Stimulated activated naive CD8-positive, alpha-beta T cell treated with anti-CD3 and anti-CD28 coated beads, Interleukin-15, amount 100 ng/mL, for 72 hours (primary cell): ENCODE measurements around the gene SUB1.
A peak's percentile ranks its signal among the peaks of the same experiment; 100 is the strongest.

Source experiments
- ATAC-seq: fragments of 150-1000 bp; cut with Tn5 transposase; 2 replicates; pipeline ENCODE4 v1.10.0; 2021; ENCODE audit warnings: mild to moderate bottlenecking, moderate library complexity
- DNase-seq, 2 donors: peaks; one replicate each; pipeline ENCODE4 v3.0.0; 2021 to 2022
- H3K27ac Mint-ChIP-seq, 2 donors: one replicate each; pipeline ENCODE4 v1.8.0; 2022; ENCODE audit warnings: mild to moderate bottlenecking in 2 of 2, mixed read lengths in 2 of 2, moderate library complexity in 2 of 2
- H3K27me3 Mint-ChIP-seq: one replicate; pipeline ENCODE4 v1.8.0; 2022; ENCODE audit warnings: mixed read lengths
- H3K4me1 Mint-ChIP-seq: one replicate; pipeline ENCODE4 v1.8.0; 2022; ENCODE audit warnings: mild to moderate bottlenecking, mixed read lengths
- H3K4me3 Mint-ChIP-seq, 2 donors: one replicate each; pipeline ENCODE4 v1.8.0; 2022; ENCODE audit warnings: mild to moderate bottlenecking in 2 of 2, mixed read lengths in 2 of 2, moderate library complexity in 1 of 2
- H3K9me3 Mint-ChIP-seq, 2 donors: one replicate each; pipeline ENCODE4 v1.8.0; 2022; ENCODE audit warnings: mixed read lengths in 2 of 2

Gene SUB1

GRCh38 chr5:32583582-32584232 is 1.6 kb upstream of the SUB1 start:
- H3K9me3 Mint-ChIP-seq, result no peaks in the 10 kb centered on the region
- DNase-seq, result no peak
- no peak for ATAC-seq
- H3K27ac Mint-ChIP-seq, result no peak overlapping the region
- peaks cover 9% of the 10 kb centered on the region for H3K27me3 Mint-ChIP-seq
- peaks cover 51% of the 10 kb centered on the region for H3K4me1 Mint-ChIP-seq
- no peak overlapping the region for H3K4me3 Mint-ChIP-seq

- no peaks in the 10 kb centered on the region for H3K9me3 Mint-ChIP-seq
- ATAC-seq (no peak), DNase-seq (no peak)
- H3K27ac Mint-ChIP-seq, result no peak overlapping the region
- H3K4me1 Mint-ChIP-seq, result peaks cover 58% of the 10 kb centered on the region
- H3K4me3 Mint-ChIP-seq, result no peak overlapping the region
- peaks cover 9% of the 10 kb centered on the region for H3K27me3 Mint-ChIP-seq
These were observed 711 bp upstream of the SUB1 start for GRCh38 chr5:32584646-32585045.

- no peaks in the 10 kb centered on the region for H3K9me3 Mint-ChIP-seq
- no peak for ATAC-seq
- peaks cover 59% of the 10 kb centered on the region for H3K4me1 Mint-ChIP-seq
- peaks cover 9% of the 10 kb centered on the region for H3K27me3 Mint-ChIP-seq
- peak overlapping the region; percentile 97 to 98 for H3K27ac Mint-ChIP-seq
- H3K4me3 Mint-ChIP-seq, result peak overlapping the region; percentile 90 to 96
- no peak for DNase-seq
These were observed 273 bp upstream of the SUB1 start for GRCh38 chr5:32585122-32585445.

GRCh38 chr5:32586276-32586599 is 881 bp downstream of the SUB1 start:
- Mint-ChIP-seq H3K27ac (peak overlapping the region; percentile 97 to 98), H3K4me1 (peaks cover 59% of the 10 kb centered on the region), H3K27me3 (peaks cover 4% of the 10 kb centered on the region), H3K4me3 (peak overlapping the region; percentile 90 to 96), H3K9me3 (no peaks in the 10 kb centered on the region)
- ATAC-seq (no peak), DNase-seq (no peak)

GRCh38 chr5:32587067-32587551 is 1.8 kb downstream of the SUB1 start:
- Mint-ChIP-seq H3K27ac (peak overlapping the region; percentile 97 to 98), H3K9me3 (no peaks in the 10 kb centered on the region), H3K4me3 (peak overlapping the region; percentile 90 to 96), H3K4me1 (peaks cover 63% of the 10 kb centered on the region), H3K27me3 (no peaks in the 10 kb centered on the region)
- DNase-seq (no peak), ATAC-seq (no peak)

- DNase-seq (no peak), ATAC-seq (no peak)
- peaks cover 62% of the 10 kb centered on the region for H3K4me1 Mint-ChIP-seq
- no peaks in the 10 kb centered on the region for H3K27me3 Mint-ChIP-seq
- no peak overlapping the region for H3K4me3 Mint-ChIP-seq
- H3K27ac Mint-ChIP-seq, result no peak overlapping the region
- no peaks in the 10 kb centered on the region for H3K9me3 Mint-ChIP-seq
These were observed 4.1 kb downstream of the SUB1 start for GRCh38 chr5:32589416-32589815.

GRCh38 chr5:32589942-32590869 is 4.8 kb downstream of the SUB1 start:
- Mint-ChIP-seq H3K9me3 (no peaks in the 10 kb centered on the region), H3K27ac (no peak overlapping the region), H3K27me3 (no peaks in the 10 kb centered on the region), H3K4me3 (no peak overlapping the region), H3K4me1 (peaks cover 59% of the 10 kb centered on the region)
- DNase-seq (peak in 1 of 2 donors; percentile 38), ATAC-seq (no peak)

GRCh38 chr5:32595118-32595517 is 9.8 kb downstream of the SUB1 start:
- Mint-ChIP-seq H3K9me3 (no peaks in the 10 kb centered on the region), H3K27me3 (no peaks in the 10 kb centered on the region), H3K4me1 (peaks cover 67% of the 10 kb centered on the region), H3K27ac (peak overlapping the region in 1 of 2 donors; percentile 88), H3K4me3 (peak overlapping the region in 1 of 2 donors; percentile 1)
- no peak for DNase-seq
- peak; percentile 90 for ATAC-seq

GRCh38 chr5:32597041-32597629 is 11.8 kb downstream of the SUB1 start:
- no peaks in the 10 kb centered on the region for H3K9me3 Mint-ChIP-seq
- H3K27ac Mint-ChIP-seq, result peak overlapping the region in 1 of 2 donors; percentile 65
- H3K4me1 Mint-ChIP-seq, result peaks cover 70% of the 10 kb centered on the region
- ATAC-seq (no peak), DNase-seq (no peak)
- no peaks in the 10 kb centered on the region for H3K27me3 Mint-ChIP-seq
- no peak overlapping the region for H3K4me3 Mint-ChIP-seq

GRCh38 chr5:32598260-32598937 is 13.0 kb downstream of the SUB1 start:
- DNase-seq (no peak), ATAC-seq (no peak)
- Mint-ChIP-seq H3K4me1 (peaks cover 58% of the 10 kb centered on the region), H3K9me3 (no peaks in the 10 kb centered on the region), H3K27me3 (no peaks in the 10 kb centered on the region), H3K4me3 (no peak overlapping the region), H3K27ac (peak overlapping the region in 1 of 2 donors; percentile 70)

- Mint-ChIP-seq H3K27me3 (no peaks in the 10 kb centered on the region), H3K4me1 (peaks cover 52% of the 10 kb centered on the region), H3K4me3 (no peak overlapping the region), H3K9me3 (no peaks in the 10 kb centered on the region), H3K27ac (no peak overlapping the region)
- no peak for DNase-seq
- no peak for ATAC-seq
These were observed 13.7 kb downstream of the SUB1 start for GRCh38 chr5:32598997-32599549.

- ATAC-seq (no peak), DNase-seq (no peak)
- Mint-ChIP-seq H3K4me1 (peaks cover 44% of the 10 kb centered on the region), H3K27ac (no peak overlapping the region), H3K4me3 (no peak overlapping the region), H3K27me3 (no peaks in the 10 kb centered on the region), H3K9me3 (no peaks in the 10 kb centered on the region)
These were observed 14.8 kb downstream of the SUB1 start for GRCh38 chr5:32600054-32600622.

- no peak overlapping the region for H3K4me3 Mint-ChIP-seq
- ATAC-seq (no peak), DNase-seq (no peak)
- H3K9me3 Mint-ChIP-seq, result no peaks in the 10 kb centered on the region
- H3K27ac Mint-ChIP-seq, result peak overlapping the region in 1 of 2 donors; percentile 47
- H3K27me3 Mint-ChIP-seq, result no peaks in the 10 kb centered on the region
- H3K4me1 Mint-ChIP-seq, result peaks cover 28% of the 10 kb centered on the region
These were observed 16.4 kb downstream of the SUB1 start for GRCh38 chr5:32601623-32602295.

- Mint-ChIP-seq H3K27ac (peak overlapping the region in 1 of 2 donors; percentile 65), H3K4me3 (no peak overlapping the region), H3K4me1 (peaks cover 18% of the 10 kb centered on the region), H3K27me3 (no peaks in the 10 kb centered on the region), H3K9me3 (no peaks in the 10 kb centered on the region)
- DNase-seq, result no peak
- ATAC-seq, result no peak
These were observed 17.5 kb downstream of the SUB1 start for GRCh38 chr5:32602906-32603305.
